ENCODE measurements around the gene ARPIN.

- TF ChIP-seq CTCF (IDR thresholded peaks at IDR 0.05; ENCODE audit: insufficient read depth, low read length, poor library complexity, severe bottlenecking) = no peak
- no peak for TF ChIP-seq EZH2phosphoT487 (conservative IDR thresholded peaks at IDR 0.05; ENCODE audit: low read length)
These were observed 19.7 kb downstream of the ARPIN start for GRCh38 chr15:89893027-89893426.

Data from SU-DHL-6 (cell line).